Activated CD4-positive, alpha-beta T cell treated with anti-CD3 and anti-CD28 coated beads, Interleukin-2, amount 50 U/mL, for 24 hours (primary cell): ENCODE data around the gene FCRL3.
"Not testable (repeated sequence)": the region's sequence is repeated elsewhere in the genome, so short reads cannot be mapped to it uniquely, and the experiment has no call there.

Experiments
- DNase-seq, 2 donors: peaks; one replicate each; pipeline ENCODE4 v3.0.0-alpha.2; 2020; ENCODE audit warnings: low read depth in 1 of 2, low spot score in 1 of 2

The FCRL3 gene, protein sequence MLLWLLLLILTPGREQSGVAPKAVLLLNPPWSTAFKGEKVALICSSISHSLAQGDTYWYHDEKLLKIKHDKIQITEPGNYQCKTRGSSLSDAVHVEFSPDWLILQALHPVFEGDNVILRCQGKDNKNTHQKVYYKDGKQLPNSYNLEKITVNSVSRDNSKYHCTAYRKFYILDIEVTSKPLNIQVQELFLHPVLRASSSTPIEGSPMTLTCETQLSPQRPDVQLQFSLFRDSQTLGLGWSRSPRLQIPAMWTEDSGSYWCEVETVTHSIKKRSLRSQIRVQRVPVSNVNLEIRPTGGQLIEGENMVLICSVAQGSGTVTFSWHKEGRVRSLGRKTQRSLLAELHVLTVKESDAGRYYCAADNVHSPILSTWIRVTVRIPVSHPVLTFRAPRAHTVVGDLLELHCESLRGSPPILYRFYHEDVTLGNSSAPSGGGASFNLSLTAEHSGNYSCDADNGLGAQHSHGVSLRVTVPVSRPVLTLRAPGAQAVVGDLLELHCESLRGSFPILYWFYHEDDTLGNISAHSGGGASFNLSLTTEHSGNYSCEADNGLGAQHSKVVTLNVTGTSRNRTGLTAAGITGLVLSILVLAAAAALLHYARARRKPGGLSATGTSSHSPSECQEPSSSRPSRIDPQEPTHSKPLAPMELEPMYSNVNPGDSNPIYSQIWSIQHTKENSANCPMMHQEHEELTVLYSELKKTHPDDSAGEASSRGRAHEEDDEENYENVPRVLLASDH

DNA sequence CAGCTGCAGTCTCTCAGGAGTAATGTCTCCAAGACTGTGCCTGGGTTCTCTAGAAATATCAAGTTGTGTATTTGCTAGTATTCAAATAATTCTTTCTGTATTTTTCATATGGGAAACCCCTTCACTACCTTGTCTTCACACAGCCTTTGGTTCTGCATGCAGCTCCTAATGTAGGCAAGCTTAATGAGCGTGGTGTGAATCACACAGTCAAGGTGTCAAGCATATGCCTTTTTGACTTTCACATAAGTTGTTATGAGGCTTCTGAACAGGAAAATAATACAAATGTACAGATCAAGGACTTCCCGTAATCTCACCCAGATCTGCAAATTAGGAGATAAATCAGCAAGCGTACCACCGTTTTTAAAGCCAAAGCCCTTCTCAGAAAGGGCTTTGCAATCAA is at the start of gene FCRL3:
TSS of gene FCRL3 (minus strand) at position 38 of the 400 bp plus-strand sequence. CDS start 280 bp downstream, outside the sequence.
- peak in 1 of 2 donors; percentile 4 for DNase-seq

DNA sequence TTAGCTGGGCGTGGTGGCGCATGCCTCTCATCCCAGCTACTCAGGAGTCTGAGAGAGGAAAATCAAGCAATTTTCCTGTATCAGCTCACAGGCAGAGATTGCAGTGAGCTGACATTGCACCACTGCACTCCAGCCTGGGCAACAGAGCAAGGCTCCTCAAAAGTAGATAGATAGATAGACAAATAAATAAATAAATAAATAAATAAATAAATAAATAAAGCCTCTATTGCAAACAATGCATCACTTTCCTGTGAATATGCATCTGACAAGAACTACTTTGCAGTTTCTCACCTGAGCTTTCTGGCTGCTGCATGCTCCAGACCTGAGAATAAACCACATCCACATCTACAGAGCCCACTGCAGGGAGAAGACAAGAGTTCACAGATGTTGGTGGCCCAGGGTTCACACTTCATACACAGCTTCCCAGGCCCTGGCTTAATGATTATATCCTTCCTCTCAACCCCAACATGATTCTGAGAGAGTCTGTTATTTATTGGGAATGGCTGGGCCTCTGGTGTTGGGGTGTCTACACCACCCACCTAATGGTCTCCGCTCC is 47.8 kb upstream of the FCRL3 start:
- no peak for DNase-seq

- no peak for DNase-seq
Measured at GRCh38 chr1:157739229-157739901, 38.8 kb upstream of the FCRL3 start.

- not testable (repeated sequence) for DNase-seq
Measured at GRCh38 chr1:157735991-157736390, 35.4 kb upstream of the FCRL3 start.

- DNase-seq, result no peak
Measured at GRCh38 chr1:157734321-157734720, 33.8 kb upstream of the FCRL3 start.

- DNase-seq, result no peak
Measured at GRCh38 chr1:157732755-157733154, 32.2 kb upstream of the FCRL3 start.

DNA sequence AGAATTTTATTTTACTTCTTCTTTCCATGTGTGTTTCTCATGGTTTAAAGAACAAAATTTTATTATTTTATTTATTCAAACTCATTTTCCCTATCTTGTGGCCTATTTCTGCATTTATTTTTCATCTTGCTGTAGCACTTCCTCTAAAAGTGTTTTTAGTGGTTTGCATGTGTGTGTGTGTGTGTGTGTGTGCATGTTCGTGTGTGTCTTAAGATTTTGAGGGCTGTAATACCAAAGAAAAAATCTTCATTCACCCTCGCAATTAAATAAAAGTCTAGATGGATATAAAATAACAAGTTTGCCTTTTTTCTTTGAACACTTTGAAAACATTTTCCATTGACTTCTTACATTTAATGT is 24.6 kb upstream of the FCRL3 start:
- no peak for DNase-seq

- DNase-seq, result no peak
Measured at GRCh38 chr1:157724537-157725220, 24.1 kb upstream of the FCRL3 start.

DNA sequence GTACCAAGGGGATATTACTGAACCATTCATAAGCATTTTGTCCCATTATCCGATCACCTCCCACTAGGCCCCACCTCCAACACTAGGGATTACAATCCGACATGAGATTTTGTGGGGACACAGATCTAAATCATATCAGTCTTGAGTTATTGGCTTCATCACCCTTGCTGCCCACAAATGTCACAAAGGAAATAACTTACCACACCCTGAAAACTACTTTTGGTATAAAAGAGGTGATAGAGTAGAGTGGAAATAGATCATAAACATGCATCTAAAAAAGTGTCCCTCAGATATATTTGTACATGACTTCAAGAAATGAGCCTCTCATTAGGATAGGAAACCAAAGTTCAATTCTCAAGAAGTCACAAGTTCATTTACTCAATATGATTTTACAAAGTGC is 22.6 kb upstream of the FCRL3 start:
- DNase-seq, result no peak

DNA sequence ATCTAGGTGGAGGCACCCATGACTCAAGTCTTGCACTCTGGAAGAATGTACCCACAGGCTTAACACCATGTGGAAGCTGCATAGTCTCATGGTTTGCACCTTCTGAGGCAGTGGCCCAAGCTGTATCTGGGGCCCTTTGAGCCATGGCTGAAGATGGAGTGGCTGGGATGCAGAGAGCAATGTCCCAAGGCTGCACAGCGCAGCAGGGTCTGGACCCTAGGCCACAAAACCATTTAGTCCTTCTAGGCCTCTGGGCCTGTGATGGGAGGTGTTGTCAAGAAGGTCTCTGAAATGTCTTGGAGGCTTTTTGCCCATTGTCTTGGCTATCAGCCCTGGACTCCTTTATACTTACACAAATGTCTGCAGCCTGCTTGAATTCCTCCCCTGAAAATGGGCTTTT is 21.4 kb upstream of the FCRL3 start:
- no peak for DNase-seq

GRCh38 chr1:157715736-157716135 is 15.2 kb upstream of the FCRL3 start:
- DNase-seq, result no peak

DNA sequence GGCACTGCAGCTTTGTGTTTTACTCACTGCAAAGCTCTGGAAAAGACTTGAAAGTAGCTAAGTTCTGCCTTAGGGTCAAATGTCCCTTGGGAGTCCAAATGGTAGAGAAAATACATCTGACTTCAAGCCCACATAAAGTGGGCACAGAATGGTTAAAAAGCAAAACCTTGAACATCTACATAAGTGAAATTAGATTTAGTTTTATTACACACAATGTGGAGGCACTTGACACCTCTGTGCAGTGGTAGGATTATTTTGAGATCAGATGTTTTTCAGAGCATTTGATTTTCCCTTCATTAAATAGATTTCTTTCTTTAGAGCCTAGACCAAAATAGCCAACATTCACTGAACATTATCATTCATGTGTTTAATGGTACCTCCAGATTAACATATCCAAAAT is 11.2 kb upstream of the FCRL3 start:
- DNase-seq, result no peak

DNA sequence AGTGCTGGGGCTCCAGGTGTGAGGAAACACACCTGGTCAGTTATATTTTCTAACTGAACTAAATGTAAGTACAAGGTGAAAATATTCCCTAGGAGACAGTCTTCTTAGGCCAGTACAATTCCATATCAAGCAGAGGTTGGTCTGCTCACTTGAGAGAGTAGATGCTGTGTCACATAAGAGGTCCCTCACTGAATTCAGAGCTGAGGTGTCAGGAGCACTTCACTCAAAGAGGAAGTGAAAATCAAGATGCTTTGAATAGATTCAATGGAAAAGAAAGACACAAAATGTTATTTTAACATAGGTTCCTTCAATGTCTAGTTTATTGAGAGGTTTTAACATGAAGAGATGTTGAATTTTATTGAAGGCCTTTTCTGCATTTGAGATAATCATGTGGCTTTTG is 4.3 kb upstream of the FCRL3 start:
- DNase-seq, result no peak

DNA sequence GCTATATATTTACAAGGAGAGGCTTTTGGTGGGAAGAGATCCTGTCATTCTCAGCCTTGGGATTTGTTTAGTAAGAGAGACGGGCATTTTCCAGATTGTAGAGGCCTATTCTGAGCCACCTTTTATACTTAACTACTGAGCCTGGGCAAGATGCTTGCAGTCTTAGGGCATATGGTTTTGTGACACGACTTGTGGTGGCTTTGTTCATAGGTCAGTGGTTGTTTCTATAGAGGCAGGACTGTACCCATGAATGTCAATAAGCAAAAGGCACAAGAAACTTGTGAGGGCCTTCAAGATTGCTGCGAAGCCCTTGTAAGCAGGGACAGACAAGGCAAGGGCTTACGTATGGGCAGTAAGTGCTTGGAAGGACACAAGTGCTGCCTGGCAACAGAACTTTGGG is 3.4 kb upstream of the FCRL3 start:
- no peak for DNase-seq

DNA sequence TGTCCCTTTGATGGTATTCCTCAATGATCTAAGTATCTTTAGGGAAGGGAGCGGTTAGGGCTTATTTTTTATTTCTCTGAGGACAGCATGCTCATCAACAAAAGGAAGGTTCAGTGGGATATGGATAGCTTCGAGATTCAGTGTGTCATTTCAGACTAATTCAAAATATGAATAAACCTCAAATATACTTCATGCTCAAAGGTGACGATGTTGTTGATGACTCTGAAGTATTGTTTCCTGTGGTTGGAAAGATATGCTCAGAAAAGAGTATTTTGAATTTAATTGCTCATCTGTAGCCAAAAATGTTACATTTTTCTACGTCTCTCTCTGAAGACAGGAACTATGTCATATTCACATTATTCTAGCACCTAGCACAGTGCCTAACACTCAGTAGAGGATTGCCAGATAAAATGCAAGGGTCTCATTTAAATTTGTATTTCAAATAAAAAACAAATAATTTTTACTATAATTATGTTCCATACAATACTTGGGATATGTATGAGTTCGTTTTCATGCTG is 1.8 kb upstream of the FCRL3 start:
- no peak for DNase-seq

DNA sequence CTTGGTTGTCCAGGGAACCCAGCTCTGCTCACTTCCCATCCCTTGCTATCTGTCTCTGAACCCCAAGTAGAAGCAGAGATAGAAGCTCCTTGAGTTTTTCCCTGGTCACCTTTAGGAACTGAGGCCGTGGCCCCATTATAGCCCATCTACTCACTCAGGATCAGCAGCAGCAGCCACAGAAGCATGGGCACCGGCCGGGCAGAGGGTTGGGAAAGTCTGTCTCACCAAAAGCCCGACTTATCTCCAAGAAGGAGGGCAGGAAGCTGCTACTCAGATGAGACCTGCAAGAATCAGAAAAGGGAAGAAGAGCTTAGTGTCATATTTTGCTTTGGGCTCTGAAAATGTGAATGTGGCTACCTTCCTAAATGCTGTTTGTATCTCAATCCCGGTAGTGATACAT is 264 bp downstream of the FCRL3 start:
- no peak for DNase-seq

GRCh38 chr1:157697781-157698569 is 2.6 kb downstream of the FCRL3 start:
- no peak for DNase-seq

DNA sequence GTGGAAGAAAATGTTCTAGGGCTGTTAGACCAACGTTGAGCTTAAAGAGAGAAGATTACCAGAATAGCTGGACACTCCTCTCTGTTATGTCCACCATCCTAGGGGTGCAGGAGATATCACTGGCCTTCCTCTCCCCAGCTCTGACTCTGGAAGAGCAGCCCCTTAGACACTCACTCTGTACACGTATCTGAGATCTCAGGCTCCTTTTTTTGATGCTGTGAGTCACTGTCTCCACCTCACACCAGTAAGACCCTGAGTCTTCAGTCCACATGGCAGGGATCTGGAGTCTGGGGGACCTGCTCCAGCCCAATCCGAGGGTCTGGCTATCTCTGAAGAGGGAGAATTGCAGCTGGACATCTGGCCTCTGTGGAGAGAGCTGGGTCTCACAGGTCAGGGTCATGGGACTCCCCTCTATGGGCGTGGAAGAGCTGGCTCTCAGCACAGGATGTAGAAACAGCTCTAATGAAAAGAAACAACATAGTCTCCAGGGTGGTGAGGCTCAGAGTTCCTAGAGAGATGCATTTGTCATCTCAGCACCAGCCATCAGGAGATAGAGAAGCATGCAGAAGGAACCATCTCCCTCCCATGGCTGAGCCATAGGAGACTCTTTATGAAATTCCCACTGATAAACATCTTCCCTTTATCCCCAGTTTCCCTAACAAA is 3.5 kb downstream of the FCRL3 start:
- no peak for DNase-seq

- DNase-seq, result no peak
Measured at GRCh38 chr1:157695417-157695816, 5.2 kb downstream of the FCRL3 start.
